ENCODE results near the gene TEAD3. TPM values are rescaled to one million over a fixed set of nuclear protein-coding genes. Genes with fewer than 3 reads are reported as not detected.

Gene TEAD3
- total RNA-seq, 1 donor from 2014 or later: 28.0 TPM

- TF ChIP-seq CTCF (IDR thresholded peaks at IDR 0.05; ENCODE audit: borderline replicate concordance): no peak
- H3K36me3 ChIP-seq: no peaks in the 10 kb centered on the region
- no peaks in the 10 kb centered on the region for H3K9me3 ChIP-seq (replicated peaks)
- no peak overlapping the region for H3K4me3 ChIP-seq
- H3K27me3 ChIP-seq (ENCODE audit: low read depth): no peaks in the 10 kb centered on the region
- intact Hi-C loops (cut with micrococcal nuclease): no loop called here
- H3K4me1 ChIP-seq: peaks cover 94% of the 10 kb centered on the region
- peak overlapping the region; percentile 87 for H3K27ac ChIP-seq (replicated peaks)
- peak; percentile 18 for DNase-seq
Observed at GRCh38 chr6:35492258-35492973, 4.5 kb downstream of the TEAD3 start.

- Histone ChIP-seq H3K27ac (replicated peaks) (peak overlapping the region; percentile 87), H3K9me3 (replicated peaks) (no peaks in the 10 kb centered on the region), H3K36me3 (no peaks in the 10 kb centered on the region), H3K4me1 (peaks cover 97% of the 10 kb centered on the region), H3K27me3 (ENCODE audit: low read depth) (no peaks in the 10 kb centered on the region), H3K4me3 (no peak overlapping the region)
- TF ChIP-seq CTCF (IDR thresholded peaks at IDR 0.05; ENCODE audit: borderline replicate concordance): no peak
- no peak for DNase-seq
- intact Hi-C loops (cut with micrococcal nuclease): no loop called here
Observed at GRCh38 chr6:35491558-35492257, 5.2 kb downstream of the TEAD3 start.

GRCh38 chr6:35490821-35491557, 5.9 kb downstream of the TEAD3 start:
- Histone ChIP-seq H3K27me3 (ENCODE audit: low read depth) (no peaks in the 10 kb centered on the region), H3K36me3 (no peaks in the 10 kb centered on the region), H3K4me1 (peaks cover 97% of the 10 kb centered on the region), H3K27ac (replicated peaks) (peak overlapping the region; percentile 87), H3K4me3 (peak overlapping the region; percentile 54), H3K9me3 (replicated peaks) (no peaks in the 10 kb centered on the region)
- DNase-seq: no peak
- intact Hi-C loops (cut with micrococcal nuclease): no loop called here
- no peak for TF ChIP-seq CTCF (IDR thresholded peaks at IDR 0.05; ENCODE audit: borderline replicate concordance)

GRCh38 chr6:35489995-35490791, 6.7 kb downstream of the TEAD3 start:
- Histone ChIP-seq H3K4me1 (peaks cover 97% of the 10 kb centered on the region), H3K27me3 (ENCODE audit: low read depth) (no peaks in the 10 kb centered on the region), H3K36me3 (no peaks in the 10 kb centered on the region), H3K4me3 (peak overlapping the region; percentile 54), H3K27ac (replicated peaks) (peak overlapping the region; percentile 87), H3K9me3 (replicated peaks) (no peaks in the 10 kb centered on the region)
- peak; percentile 88 for DNase-seq
- TF ChIP-seq CTCF (IDR thresholded peaks at IDR 0.05; ENCODE audit: borderline replicate concordance): no peak
- intact Hi-C loops (cut with micrococcal nuclease): no loop called here

- H3K4me1 ChIP-seq: peaks cover 92% of the 10 kb centered on the region
Observed at GRCh38 chr6:35489066-35489465, 7.8 kb downstream of the TEAD3 start.

More at GRCh38 chr6:35489066-35489465, 7.8 kb downstream of the TEAD3 start:
- intact Hi-C loops (cut with micrococcal nuclease): no loop called here
- H3K27ac ChIP-seq (replicated peaks): peak overlapping the region; percentile 87
- H3K9me3 ChIP-seq (replicated peaks): no peaks in the 10 kb centered on the region
- no peaks in the 10 kb centered on the region for H3K27me3 ChIP-seq (ENCODE audit: low read depth)
- no peak for TF ChIP-seq CTCF (IDR thresholded peaks at IDR 0.05; ENCODE audit: borderline replicate concordance)
- no peak for DNase-seq
- H3K4me3 ChIP-seq: no peak overlapping the region
- H3K36me3 ChIP-seq: no peaks in the 10 kb centered on the region
